Tibial artery (tissue), 4 donors: ENCODE data around the gene WDR74.
"Not testable (repeated sequence)": the region's sequence is repeated elsewhere in the genome, so short reads cannot be mapped to it uniquely, and the experiment has no call there.

Experiments
- DNase-seq, 2 donors: peaks; one replicate each; pipeline ENCODE4 v3.0.0-alpha.2; 2019
- H3K27ac ChIP-seq, 2 donors: fragments of 200-600 bp; sonication (generic) in 1 of 2; 1 replicate in 1 of 2; 2 replicates in 1 of 2; pipeline ENCODE4 v1.5.1; 2018 to 2019; ENCODE audit warnings: mild to moderate bottlenecking in 1 of 2
- H3K27me3 ChIP-seq, 2 donors: fragments of 200-600 bp; sonication (generic) in 1 of 2; one replicate each; pipeline versions ENCODE4 v1.5.1 to v1.6.0; 2016 to 2019
- H3K36me3 ChIP-seq, 3 donors: fragments of 200-600 bp; sonication (generic) in 2 of 3; one replicate each; pipeline ENCODE4 v1.5.1; 2016 to 2019; ENCODE audit warnings: mild to moderate bottlenecking in 2 of 3
- H3K4me1 ChIP-seq, 4 donors: fragments of 200-600 bp; sonication (generic) in 2 of 4; 1 replicate in 3 of 4; 2 replicates in 1 of 4; pipeline ENCODE4 v1.5.1; 2016 to 2019
- H3K4me3 ChIP-seq, 2 donors: fragments of 200-600 bp; sonication (generic) in 1 of 2; 1 replicate in 1 of 2; 2 replicates in 1 of 2; pipeline ENCODE4 v1.5.1; 2018 to 2019; ENCODE audit warnings: mild to moderate bottlenecking in 2 of 2
- H3K9me3 ChIP-seq, 3 donors: fragments of 200-600 bp; sonication (generic) in 1 of 3; one replicate each; pipeline ENCODE4 v1.5.1; 2016 to 2019
- intact Hi-C: fragments of 100-400 bp; cut with DNase I; formaldehyde crosslinking; loops from one replicate; pipeline ENCODE4 v1.15.0; 2023; ENCODE audit warnings: low total_unique reads
- TF ChIP-seq, protein P1 (sequence below), 2 experiments: fragments of 200-600 bp in 1 of 2; fragments of 450-650 bp in 1 of 2; IDR thresholded peaks; one replicate each; pipeline ENCODE4 v1.5.1; 2017 to 2019; ENCODE audit warnings: antibody characterized with exemption in 2 of 2, mild to moderate bottlenecking in 1 of 2, moderate library complexity in 1 of 2

The WDR74 gene

DNA sequence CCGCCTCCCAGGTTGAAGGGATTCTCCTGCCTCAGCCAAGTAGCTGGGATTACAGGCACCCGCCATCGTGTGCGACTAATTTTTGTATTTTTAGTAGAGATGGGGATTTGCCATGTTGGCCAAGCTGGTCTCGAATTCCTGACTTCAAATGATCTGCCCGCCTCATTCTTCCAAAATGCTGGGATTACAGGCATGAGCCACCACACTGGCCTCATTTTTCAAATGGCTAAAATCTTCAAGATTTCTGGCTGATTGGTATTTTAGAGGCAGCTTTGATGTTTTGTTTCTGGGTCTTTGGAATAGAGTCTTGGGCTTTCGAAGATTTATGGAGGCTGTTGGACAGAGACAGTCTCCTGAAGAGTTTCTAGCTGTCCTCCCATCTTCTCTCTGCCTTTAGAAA is 35.5 kb upstream of the WDR74 start:
- no peak for DNase-seq
- Histone ChIP-seq H3K4me3 (no peak overlapping the region), H3K9me3 (no peaks in the 10 kb centered on the region), H3K36me3 (no peaks in the 10 kb centered on the region), H3K4me1 (peaks cover 0 to 16% (median 15%) of the 10 kb centered on the region in 4 donors), H3K27me3 (no peaks in the 10 kb centered on the region), H3K27ac (no peak overlapping the region)
- intact Hi-C loops = no loop called here
- TF ChIP-seq, protein P1, sequence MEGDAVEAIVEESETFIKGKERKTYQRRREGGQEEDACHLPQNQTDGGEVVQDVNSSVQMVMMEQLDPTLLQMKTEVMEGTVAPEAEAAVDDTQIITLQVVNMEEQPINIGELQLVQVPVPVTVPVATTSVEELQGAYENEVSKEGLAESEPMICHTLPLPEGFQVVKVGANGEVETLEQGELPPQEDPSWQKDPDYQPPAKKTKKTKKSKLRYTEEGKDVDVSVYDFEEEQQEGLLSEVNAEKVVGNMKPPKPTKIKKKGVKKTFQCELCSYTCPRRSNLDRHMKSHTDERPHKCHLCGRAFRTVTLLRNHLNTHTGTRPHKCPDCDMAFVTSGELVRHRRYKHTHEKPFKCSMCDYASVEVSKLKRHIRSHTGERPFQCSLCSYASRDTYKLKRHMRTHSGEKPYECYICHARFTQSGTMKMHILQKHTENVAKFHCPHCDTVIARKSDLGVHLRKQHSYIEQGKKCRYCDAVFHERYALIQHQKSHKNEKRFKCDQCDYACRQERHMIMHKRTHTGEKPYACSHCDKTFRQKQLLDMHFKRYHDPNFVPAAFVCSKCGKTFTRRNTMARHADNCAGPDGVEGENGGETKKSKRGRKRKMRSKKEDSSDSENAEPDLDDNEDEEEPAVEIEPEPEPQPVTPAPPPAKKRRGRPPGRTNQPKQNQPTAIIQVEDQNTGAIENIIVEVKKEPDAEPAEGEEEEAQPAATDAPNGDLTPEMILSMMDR (IDR thresholded peaks at IDR 0.05) = no peak

GRCh38 chr11:62865635-62866034 is 26.2 kb upstream of the WDR74 start:
- no peaks in the 10 kb centered on the region for H3K36me3 ChIP-seq
- intact Hi-C loops = no loop called here
- no peak for DNase-seq
- H3K27ac ChIP-seq = no peak overlapping the region
- no peaks in the 10 kb centered on the region for H3K4me1 ChIP-seq
- no peaks in the 10 kb centered on the region for H3K9me3 ChIP-seq
- TF ChIP-seq, protein P1 (IDR thresholded peaks at IDR 0.05) = no peak
- no peak overlapping the region for H3K4me3 ChIP-seq
- no peaks in the 10 kb centered on the region for H3K27me3 ChIP-seq

DNA sequence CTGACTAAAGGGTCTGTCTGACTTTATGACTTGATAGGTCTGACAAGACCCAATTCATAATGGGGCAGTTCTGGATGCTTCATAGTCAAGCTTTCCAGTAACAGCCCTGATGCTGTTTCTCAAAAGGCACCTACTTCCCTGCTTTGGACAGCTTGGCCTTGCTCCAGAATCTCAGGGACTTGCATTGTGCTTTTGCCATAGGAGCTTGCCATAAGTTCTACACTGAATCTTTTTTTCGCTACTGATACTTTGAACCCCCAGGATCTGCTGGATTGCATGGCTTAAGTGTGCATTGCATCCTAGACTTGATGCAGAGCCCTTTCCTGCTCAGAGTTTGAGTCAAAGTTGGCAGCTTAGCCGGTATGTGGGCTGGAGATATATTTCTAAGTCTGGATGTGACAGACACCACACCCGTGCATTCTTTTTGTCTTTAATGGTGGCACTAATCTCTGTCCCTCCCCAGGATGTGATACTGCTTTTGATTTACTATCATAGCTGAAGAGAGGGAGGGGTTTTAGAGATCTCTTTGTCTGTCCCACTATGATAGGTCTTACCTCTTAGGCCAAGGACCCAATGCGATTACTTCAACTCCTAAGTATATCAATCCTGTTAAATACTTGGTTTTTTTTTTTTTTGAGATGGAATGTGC is 24.4 kb upstream of the WDR74 start:
- no peak for DNase-seq
- no peak overlapping the region for H3K4me3 ChIP-seq
- no peaks in the 10 kb centered on the region for H3K36me3 ChIP-seq
- intact Hi-C loops = no loop called here
- no peaks in the 10 kb centered on the region for H3K4me1 ChIP-seq
- no peak overlapping the region for H3K27ac ChIP-seq
- TF ChIP-seq, protein P1 (IDR thresholded peaks at IDR 0.05) = no peak
- H3K27me3 ChIP-seq = no peaks in the 10 kb centered on the region
- no peaks in the 10 kb centered on the region for H3K9me3 ChIP-seq

GRCh38 chr11:62861564-62862192 is 22.3 kb upstream of the WDR74 start:
- H3K36me3 ChIP-seq, intact Hi-C loops, H3K27ac ChIP-seq, H3K9me3 ChIP-seq, H3K27me3 ChIP-seq, DNase-seq, H3K4me3 ChIP-seq, H3K4me1 ChIP-seq: not testable (repeated sequence)

DNA sequence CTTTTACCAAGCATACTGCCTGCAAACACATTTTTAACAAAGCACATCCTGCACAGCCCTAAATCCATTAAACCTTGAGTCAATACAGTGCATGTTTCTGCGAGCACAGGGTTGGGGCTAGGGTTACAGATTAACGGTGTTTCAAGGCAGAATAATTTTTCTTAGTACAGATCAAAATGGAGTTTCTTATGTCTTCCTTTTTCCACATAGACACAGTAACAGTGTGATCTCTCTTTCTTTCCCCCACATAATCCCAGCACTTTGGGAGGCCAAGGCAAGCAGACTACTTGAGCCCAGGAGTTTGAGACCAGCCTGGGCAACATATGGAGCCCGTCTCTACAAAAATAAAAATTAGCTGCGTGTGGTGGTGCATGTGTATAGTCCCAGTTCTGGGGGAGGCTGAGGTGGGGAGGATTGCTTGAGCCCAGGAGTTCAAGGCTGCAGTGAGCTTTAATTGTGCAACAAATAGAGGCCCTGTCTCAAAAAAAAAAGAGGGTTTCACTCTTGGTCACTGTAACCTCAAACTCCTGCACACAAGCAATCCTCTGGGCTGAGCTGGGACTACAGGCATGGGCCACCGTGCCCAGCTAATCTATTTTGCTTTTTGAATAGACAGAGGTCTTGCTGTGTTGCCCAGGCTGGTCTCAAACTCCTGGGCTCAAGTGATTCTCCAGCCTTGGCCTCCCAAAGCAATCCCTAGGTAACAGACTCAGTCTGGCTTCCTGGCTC is 21.6 kb upstream of the WDR74 start:
- TF ChIP-seq, protein P1 (IDR thresholded peaks at IDR 0.05) = no peak
- Histone ChIP-seq H3K27ac (no peak overlapping the region), H3K36me3 (no peaks in the 10 kb centered on the region), H3K27me3 (no peaks in the 10 kb centered on the region), H3K9me3 (no peaks in the 10 kb centered on the region), H3K4me1 (peaks cover 0 to 5% (median 2%) of the 10 kb centered on the region in 4 donors), H3K4me3 (no peak overlapping the region)
- intact Hi-C loops = no loop called here
- no peak for DNase-seq

- H3K27ac ChIP-seq = not testable (repeated sequence)
These were observed 19.9 kb upstream of the WDR74 start for GRCh38 chr11:62859281-62859703.

More at GRCh38 chr11:62859281-62859703, 19.9 kb upstream of the WDR74 start:
- H3K36me3 ChIP-seq, intact Hi-C loops, H3K4me3 ChIP-seq, H3K9me3 ChIP-seq, H3K27me3 ChIP-seq, DNase-seq: not testable (repeated sequence)
- H3K4me1 ChIP-seq = peaks cover 0 to 15% (median 10%) of the 10 kb centered on the region in 4 donors
